ENCODE data around the gene LRBA. TPM values are rescaled to one million over a fixed set of nuclear protein-coding genes. Genes with fewer than 3 reads are reported as not detected.

The LRBA gene
- total and polyA plus RNA-seq, 2 donors (not counting 3 experiments of a cell fraction or from before 2014, with no cell fraction given) = 18.0 to 35.1 TPM

GRCh38 chr4:150546286-150546685, 468.8 kb downstream of the LRBA start:
- intact Hi-C loops (cut with micrococcal nuclease) (no loop called here), dilution Hi-C loops (cut with MboI; ENCODE audit: extremely low pct_ligation_motif_present, low sequenced_read_pairs) (no loop called here)
- no peak overlapping the region for H2AFZ ChIP-seq (ENCODE audit: low read depth, low read length)
- no peak overlapping the region for H3K27ac ChIP-seq (ENCODE audit: insufficient read depth, low read depth, low read length)
- no peak for DNase-seq (ENCODE audit: low read depth, low spot score)
- no peak for FAIRE-seq
- no peaks in the 10 kb centered on the region for H3K79me2 ChIP-seq (ENCODE audit: control insufficient read depth, insufficient read depth, low read length)
- no peak overlapping the region for H3K4me3 ChIP-seq (replicated peaks in 1 of 3; ENCODE audit: insufficient read depth in 1 of 3, low read depth in 1 of 3, low read length in 3 of 3)
- H4K20me1 ChIP-seq (replicated peaks; ENCODE audit: control insufficient read depth, extremely low read depth, insufficient read depth, low read length) = no peaks in the 10 kb centered on the region
- POLR2A ChIA-PET = no interaction called here
- H3K36me3 ChIP-seq (ENCODE audit: control insufficient read depth in 2 of 2, extremely low read depth in 1 of 2, insufficient read depth in 2 of 2, low read length in 2 of 2) = no peaks in the 10 kb centered on the region
- no peaks in the 10 kb centered on the region for H3K9me1 ChIP-seq (replicated peaks; ENCODE audit: control insufficient read depth, extremely low read depth, insufficient read depth, low read length)
- CTCF ChIA-PET = interaction anchor here (0.9 to 3.3 kb wide), 4 partner anchors 10 to 248 kb away, joined by 3 to 6 read pairs (median 3); no protein-coding TSS in a partner anchor
- H3K9ac ChIP-seq (replicated peaks; ENCODE audit: extremely low read depth, insufficient read depth, low read length) = no peak overlapping the region
- H3K4me1 ChIP-seq (ENCODE audit: control insufficient read depth, extremely low read depth, insufficient read depth, low read length) = no peaks in the 10 kb centered on the region
- TF ChIP-seq EZH2 (IDR thresholded peaks at IDR 0.05; ENCODE audit: borderline replicate concordance, low read depth, low read length, severe bottlenecking) = no peak
- no peak for TF ChIP-seq POLR2A (IDR thresholded peaks at IDR 0.05; ENCODE audit: low read depth, low read length)
- TF ChIP-seq POLR2AphosphoS5 (IDR thresholded peaks at IDR 0.05; ENCODE audit: insufficient read depth, low read depth, low read length) = no peak
- no peak for TF ChIP-seq FOS (IDR thresholded peaks at IDR 0.05; ENCODE audit: borderline replicate concordance, insufficient read depth, low read length)
- no peak for TF ChIP-seq GATA2 (IDR thresholded peaks at IDR 0.05; ENCODE audit: insufficient read depth, insufficient read length, low read depth, low read length)
- no peak for TF ChIP-seq MYC (IDR thresholded peaks at IDR 0.05; ENCODE audit: low read depth, low read length)
- no peak for TF ChIP-seq CTCF (IDR thresholded peaks at IDR 0.05; ENCODE audit: extremely low read depth in 1 of 2, insufficient read depth in 1 of 2, low read depth in 1 of 2, low read length in 2 of 2)
- TF ChIP-seq MAX (IDR thresholded peaks at IDR 0.05; ENCODE audit: insufficient read depth, insufficient read length) = no peak
- TF ChIP-seq JUN (IDR thresholded peaks at IDR 0.05; ENCODE audit: borderline replicate concordance, insufficient read depth, insufficient read length, low read depth) = no peak
- H3K9me3 ChIP-seq (replicated peaks; ENCODE audit: control insufficient read depth, insufficient read depth, low read length) = no peaks in the 10 kb centered on the region
- BruUV-seq (replicated peaks) = no TSS peak
- no peak overlapping the region for H3K4me2 ChIP-seq (ENCODE audit: insufficient read depth, low read length)
- H3K27me3 ChIP-seq (ENCODE audit: control insufficient read depth in 2 of 2, insufficient read depth in 2 of 2, low read length in 2 of 2) = no peaks in the 10 kb centered on the region
